K562 (cell line): ENCODE results near the gene MOB1B. TPM values are rescaled to one million over a fixed set of nuclear protein-coding genes. Genes with fewer than 3 reads are reported as not detected.

Experiments used
- ATF1 ChIP-seq, 2 experiments: fragments of 450-650 bp in 1 of 2; IDR thresholded peaks; 2 replicates each; pipeline ENCODE4 v1.6.1; 2016; ENCODE audit warnings: missing compliant biosample characterization in 1 of 2, missing genetic modification characterization in 1 of 2
- ILF3 ChIP-seq: fragments of 450-650 bp; IDR thresholded peaks from 2 replicates; pipeline ENCODE4 v1.6.1; 2018; ENCODE audit warnings: antibody characterized with exemption, mild to moderate bottlenecking, moderate library complexity, borderline replicate concordance
- JUND ChIP-seq, 2 experiments: IDR thresholded peaks; 2 replicates in 1 of 2; 3 replicates in 1 of 2; pipeline ENCODE4 v1.6.1; 2011; ENCODE audit warnings: borderline replicate concordance in 2 of 2, low read depth in 2 of 2, low read length in 2 of 2, improper control_type of control experiment in 1 of 2, missing biosample characterization in 1 of 2, missing genetic modification characterization in 1 of 2, missing genetic modification reagents in 1 of 2
- KAT7 ChIP-seq: sonication (generic); formaldehyde crosslinking; IDR thresholded peaks from 2 replicates; pipeline ENCODE4 v1.8.0; 2022; ENCODE audit warnings: missing genetic modification reagents, mild to moderate bottlenecking, borderline replicate concordance
- MAFG ChIP-seq: fragments of 450-650 bp; conservative IDR thresholded peaks from 2 replicates; pipeline ENCODE4 v1.6.1; 2016; ENCODE audit warnings: missing genetic modification characterization, missing compliant biosample characterization
- MXI1 ChIP-seq: IDR thresholded peaks from 2 replicates; pipeline ENCODE4 v1.6.1; 2011; ENCODE audit warnings: low read depth, mild to moderate bottlenecking, improper control_type of control experiment, low read length
- MYC ChIP-seq, 2 experiments: fragments of 250-450 bp in 1 of 2; sonication (Bioruptor Pico) in 1 of 2; IDR thresholded peaks; 2 replicates each; pipeline versions ENCODE4 v1.5.1 to v1.6.1; 2012 to 2021; ENCODE audit warnings: low read depth in 2 of 2, borderline replicate concordance in 1 of 2, improper control_type of control experiment in 1 of 2, low read length in 1 of 2, mild to moderate bottlenecking in 1 of 2, moderate library complexity in 1 of 2
- NFXL1 ChIP-seq: fragments of 450-650 bp; formaldehyde crosslinking; IDR thresholded peaks from 2 replicates; pipeline ENCODE4 v1.4.0; 2021; ENCODE audit warnings: mild to moderate bottlenecking
- RBM14 ChIP-seq: fragments of 200-400 bp; formaldehyde crosslinking; IDR thresholded peaks from 2 replicates; pipeline ENCODE4 v1.6.1; 2018; ENCODE audit warnings: low read depth, mild to moderate bottlenecking, low read length, moderate library complexity, borderline replicate concordance; ENCODE audit not compliant: insufficient read depth
- RHOXF2B ChIP-seq: fragments of 250-450 bp; sonication (Bioruptor Pico); conservative IDR thresholded peaks from 2 replicates; pipeline ENCODE4 v1.5.1; 2021
- SLC30A9 ChIP-seq: fragments of 250-450 bp; sonication (Bioruptor Pico); IDR thresholded peaks from 2 replicates; pipeline ENCODE4 v1.8.0; 2022; ENCODE audit warnings: mild to moderate bottlenecking, moderate library complexity
- TAF9B ChIP-seq: fragments of 450-650 bp; IDR thresholded peaks from 2 replicates; pipeline ENCODE4 v1.6.1; 2018; ENCODE audit warnings: mild to moderate bottlenecking; ENCODE audit not compliant: partially characterized antibody
- ZNF239 ChIP-seq: fragments of 250-450 bp; sonication (Bioruptor Pico); IDR thresholded peaks from 2 replicates; pipeline ENCODE4 v1.4.0; 2020; ENCODE audit warnings: mild to moderate bottlenecking
- ZNF316 ChIP-seq: fragments of 450-650 bp; IDR thresholded peaks from 2 replicates; pipeline ENCODE4 v1.6.1; 2016
- ZNF696 ChIP-seq: fragments of 250-450 bp; sonication (Bioruptor Pico); conservative IDR thresholded peaks from 2 replicates; pipeline ENCODE4 v1.4.0; 2020; ENCODE audit warnings: mild to moderate bottlenecking, moderate library complexity
- ZNF75A ChIP-seq: fragments of 450-650 bp; formaldehyde crosslinking; IDR thresholded peaks from 2 replicates; pipeline ENCODE4 v1.4.0; 2020; ENCODE audit warnings: mild to moderate bottlenecking
- ZZZ3 ChIP-seq: fragments of 450-650 bp; IDR thresholded peaks from 2 replicates; pipeline ENCODE4 v1.6.1; 2016; ENCODE audit warnings: antibody characterized with exemption, mild to moderate bottlenecking, moderate library complexity
- polyA plus RNA-seq, 8 experiments: library from polyadenylated mRNA; depleted of rRNA in 4 of 8; stranded (reverse) in 5 of 8; unstranded in 3 of 8; fragments of >200 nt; fragmentation: Nextera tagmentation in 2 of 8; fragmentation: Illumina TruSeq in 1 of 8; extraction: Ambion mirVana in 2 of 8; extraction: Trizol in 1 of 8; gene quantifications; 2 replicates each; pipeline versions ENCODE4 v1.2.1 to v1.2.3, GENCODE V29; 2011 to 2014; ENCODE audit warnings: inconsistent platforms in 1 of 8, missing spikeins in 1 of 8
- total RNA-seq, 7 experiments: library from RNA; depleted of rRNA in 6 of 7; stranded (reverse); fragments of >200 nt in 6 of 7; fragmentation: Illumina TruSeq in 2 of 7; extraction: Trizol in 2 of 7; gene quantifications; 2 replicates each; pipeline versions ENCODE4 v1.2.1 to v1.2.3, GENCODE V29; 2011 to 2021; ENCODE audit warnings: low replicate concordance in 1 of 7
- TF ChIP-seq, protein P1 (sequence below), 2 experiments: fragments of 450-650 bp in 1 of 2; sonication (generic) in 1 of 2; formaldehyde crosslinking in 1 of 2; IDR thresholded peaks; 2 replicates each; pipeline versions ENCODE4 v1.7.1 to v1.9.0; 2016 to 2022; ENCODE audit warnings: inconsistent platforms in 1 of 2, mild to moderate bottlenecking in 1 of 2, missing genetic modification reagents in 1 of 2
- TF ChIP-seq, protein P2 (sequence below): fragments of 450-650 bp; conservative IDR thresholded peaks from 2 replicates; pipeline ENCODE4 v1.6.1; 2016; ENCODE audit warnings: missing genetic modification characterization, low read depth, mild to moderate bottlenecking, missing compliant biosample characterization, moderate library complexity

The MOB1B gene
- total and polyA plus RNA-seq, 9 of the 15 experiments (the other 6 are each of a cell fraction or from before 2014, with no cell fraction given) = 8.4 to 37.8 (median 19.0) TPM

DNA sequence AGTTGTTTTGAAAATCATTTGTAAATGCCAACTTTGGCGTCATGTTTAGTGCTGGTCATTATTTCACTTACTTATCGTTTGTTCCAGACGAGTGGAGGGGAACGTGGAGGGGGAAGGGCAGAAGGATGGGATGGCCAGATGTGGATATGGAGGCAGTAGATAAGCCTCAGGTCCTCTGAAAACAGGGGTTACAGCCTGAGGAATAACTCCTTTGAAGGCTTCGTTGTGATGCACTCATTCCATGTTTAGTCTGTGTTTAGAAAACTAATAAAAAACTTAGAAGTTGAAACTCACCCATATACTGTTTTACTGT is 1.1 kb downstream of the MOB1B start (continued):
- TF ChIP-seq, protein P1, sequence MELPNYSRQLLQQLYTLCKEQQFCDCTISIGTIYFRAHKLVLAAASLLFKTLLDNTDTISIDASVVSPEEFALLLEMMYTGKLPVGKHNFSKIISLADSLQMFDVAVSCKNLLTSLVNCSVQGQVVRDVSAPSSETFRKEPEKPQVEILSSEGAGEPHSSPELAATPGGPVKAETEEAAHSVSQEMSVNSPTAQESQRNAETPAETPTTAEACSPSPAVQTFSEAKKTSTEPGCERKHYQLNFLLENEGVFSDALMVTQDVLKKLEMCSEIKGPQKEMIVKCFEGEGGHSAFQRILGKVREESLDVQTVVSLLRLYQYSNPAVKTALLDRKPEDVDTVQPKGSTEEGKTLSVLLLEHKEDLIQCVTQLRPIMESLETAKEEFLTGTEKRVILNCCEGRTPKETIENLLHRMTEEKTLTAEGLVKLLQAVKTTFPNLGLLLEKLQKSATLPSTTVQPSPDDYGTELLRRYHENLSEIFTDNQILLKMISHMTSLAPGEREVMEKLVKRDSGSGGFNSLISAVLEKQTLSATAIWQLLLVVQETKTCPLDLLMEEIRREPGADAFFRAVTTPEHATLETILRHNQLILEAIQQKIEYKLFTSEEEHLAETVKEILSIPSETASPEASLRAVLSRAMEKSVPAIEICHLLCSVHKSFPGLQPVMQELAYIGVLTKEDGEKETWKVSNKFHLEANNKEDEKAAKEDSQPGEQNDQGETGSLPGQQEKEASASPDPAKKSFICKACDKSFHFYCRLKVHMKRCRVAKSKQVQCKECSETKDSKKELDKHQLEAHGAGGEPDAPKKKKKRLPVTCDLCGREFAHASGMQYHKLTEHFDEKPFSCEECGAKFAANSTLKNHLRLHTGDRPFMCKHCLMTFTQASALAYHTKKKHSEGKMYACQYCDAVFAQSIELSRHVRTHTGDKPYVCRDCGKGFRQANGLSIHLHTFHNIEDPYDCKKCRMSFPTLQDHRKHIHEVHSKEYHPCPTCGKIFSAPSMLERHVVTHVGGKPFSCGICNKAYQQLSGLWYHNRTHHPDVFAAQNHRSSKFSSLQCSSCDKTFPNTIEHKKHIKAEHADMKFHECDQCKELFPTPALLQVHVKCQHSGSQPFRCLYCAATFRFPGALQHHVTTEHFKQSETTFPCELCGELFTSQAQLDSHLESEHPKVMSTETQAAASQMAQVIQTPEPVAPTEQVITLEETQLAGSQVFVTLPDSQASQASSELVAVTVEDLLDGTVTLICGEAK (IDR thresholded peaks at IDR 0.05) = no peak
- TF ChIP-seq, protein P1 (CRISPR knock-in tag; IDR thresholded peaks at IDR 0.05) = no peak
- TF ChIP-seq RBM14 = no peak
- TF ChIP-seq MAFG (tag) = peak; percentile 74
- TF ChIP-seq ATF1 (CRISPR knock-in tag; IDR thresholded peaks at IDR 0.05) = no peak
- TF ChIP-seq ATF1 (tag; IDR thresholded peaks at IDR 0.05) = peak; percentile 90
- peak; percentile 66 for TF ChIP-seq ZNF316
- TF ChIP-seq RHOXF2B (CRISPR knock-in tag) = no peak
- TF ChIP-seq TAF9B = peak; percentile 87
- peak; percentile 76; the same call in 1 of the 2 replicates for TF ChIP-seq KAT7
- TF ChIP-seq ZNF239 (CRISPR knock-in tag) = peak; percentile 72
- 0 out of 2 replicates have a peak, but pooled peaks have one; percentile 74 for TF ChIP-seq ZNF696 (CRISPR knock-in tag)
- peak; percentile 25; the same call in 1 of the 2 replicates for TF ChIP-seq ZNF75A
- peak; percentile 90 for TF ChIP-seq JUND (IDR thresholded peaks at IDR 0.05; ENCODE audit: borderline replicate concordance, low read depth, low read length)
- TF ChIP-seq JUND (tag; IDR thresholded peaks at IDR 0.05; ENCODE audit: borderline replicate concordance, low read depth, low read length) = no peak; the same call in 2 of the 3 replicates
- TF ChIP-seq, protein P2, sequence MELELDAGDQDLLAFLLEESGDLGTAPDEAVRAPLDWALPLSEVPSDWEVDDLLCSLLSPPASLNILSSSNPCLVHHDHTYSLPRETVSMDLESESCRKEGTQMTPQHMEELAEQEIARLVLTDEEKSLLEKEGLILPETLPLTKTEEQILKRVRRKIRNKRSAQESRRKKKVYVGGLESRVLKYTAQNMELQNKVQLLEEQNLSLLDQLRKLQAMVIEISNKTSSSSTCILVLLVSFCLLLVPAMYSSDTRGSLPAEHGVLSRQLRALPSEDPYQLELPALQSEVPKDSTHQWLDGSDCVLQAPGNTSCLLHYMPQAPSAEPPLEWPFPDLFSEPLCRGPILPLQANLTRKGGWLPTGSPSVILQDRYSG (tag) = peak; percentile 72; the same call in 1 of the 2 replicates
- TF ChIP-seq SLC30A9 (CRISPR knock-in tag) = no peak
- TF ChIP-seq NFXL1 (CRISPR knock-in tag) = no peak
- TF ChIP-seq ILF3 = peak; percentile 73; the same call in 1 of the 2 replicates
- TF ChIP-seq MXI1 = peak; percentile 83; the same call in 1 of the 2 replicates
- TF ChIP-seq MYC (IDR thresholded peaks at IDR 0.05; ENCODE audit: low read depth, low read length) = peak; percentile 76
- TF ChIP-seq MYC (CRISPR knock-in tag; IDR thresholded peaks at IDR 0.05; ENCODE audit: borderline replicate concordance, low read depth) = no peak
- no peak for TF ChIP-seq ZZZ3
